GM12872 (cell line): ENCODE measurements around the gene PLBD2.

Source experiments
- TF ChIP-seq, protein P1 (sequence below): IDR thresholded peaks from 3 replicates; pipeline ENCODE4 v1.5.1; 2011; ENCODE audit warnings: low read depth, mild to moderate bottlenecking, low read length, moderate library complexity; ENCODE audit not compliant: insufficient read depth

The PLBD2 gene

GRCh38 chr12:113318900-113319628 is 39.3 kb upstream of the PLBD2 start:
- TF ChIP-seq, protein P1, sequence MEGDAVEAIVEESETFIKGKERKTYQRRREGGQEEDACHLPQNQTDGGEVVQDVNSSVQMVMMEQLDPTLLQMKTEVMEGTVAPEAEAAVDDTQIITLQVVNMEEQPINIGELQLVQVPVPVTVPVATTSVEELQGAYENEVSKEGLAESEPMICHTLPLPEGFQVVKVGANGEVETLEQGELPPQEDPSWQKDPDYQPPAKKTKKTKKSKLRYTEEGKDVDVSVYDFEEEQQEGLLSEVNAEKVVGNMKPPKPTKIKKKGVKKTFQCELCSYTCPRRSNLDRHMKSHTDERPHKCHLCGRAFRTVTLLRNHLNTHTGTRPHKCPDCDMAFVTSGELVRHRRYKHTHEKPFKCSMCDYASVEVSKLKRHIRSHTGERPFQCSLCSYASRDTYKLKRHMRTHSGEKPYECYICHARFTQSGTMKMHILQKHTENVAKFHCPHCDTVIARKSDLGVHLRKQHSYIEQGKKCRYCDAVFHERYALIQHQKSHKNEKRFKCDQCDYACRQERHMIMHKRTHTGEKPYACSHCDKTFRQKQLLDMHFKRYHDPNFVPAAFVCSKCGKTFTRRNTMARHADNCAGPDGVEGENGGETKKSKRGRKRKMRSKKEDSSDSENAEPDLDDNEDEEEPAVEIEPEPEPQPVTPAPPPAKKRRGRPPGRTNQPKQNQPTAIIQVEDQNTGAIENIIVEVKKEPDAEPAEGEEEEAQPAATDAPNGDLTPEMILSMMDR: no peak

- TF ChIP-seq, protein P1: no peak
Observed at GRCh38 chr12:113320401-113320800, 38.0 kb upstream of the PLBD2 start.

- TF ChIP-seq, protein P1: no peak
Observed at GRCh38 chr12:113322343-113322742, 36.0 kb upstream of the PLBD2 start.

DNA sequence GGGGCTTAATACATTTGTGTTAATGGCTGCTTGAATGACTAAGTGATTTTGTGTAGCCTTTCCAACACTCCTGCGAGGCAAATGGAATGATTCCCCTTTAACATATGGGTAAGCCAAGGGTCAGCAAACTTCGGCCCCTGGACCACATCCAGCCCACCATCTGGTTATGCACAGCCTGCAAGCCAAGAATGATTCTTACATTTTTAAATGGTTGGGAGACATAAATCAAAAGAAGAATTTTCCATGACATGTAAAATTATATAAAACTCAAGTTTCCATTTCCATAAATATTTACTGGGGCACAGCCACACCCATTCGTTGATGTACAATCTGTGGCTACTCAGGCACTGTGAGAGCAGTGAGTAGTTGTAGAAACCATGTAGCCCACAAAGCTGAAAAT is 32.5 kb upstream of the PLBD2 start:
- TF ChIP-seq, protein P1: no peak

DNA sequence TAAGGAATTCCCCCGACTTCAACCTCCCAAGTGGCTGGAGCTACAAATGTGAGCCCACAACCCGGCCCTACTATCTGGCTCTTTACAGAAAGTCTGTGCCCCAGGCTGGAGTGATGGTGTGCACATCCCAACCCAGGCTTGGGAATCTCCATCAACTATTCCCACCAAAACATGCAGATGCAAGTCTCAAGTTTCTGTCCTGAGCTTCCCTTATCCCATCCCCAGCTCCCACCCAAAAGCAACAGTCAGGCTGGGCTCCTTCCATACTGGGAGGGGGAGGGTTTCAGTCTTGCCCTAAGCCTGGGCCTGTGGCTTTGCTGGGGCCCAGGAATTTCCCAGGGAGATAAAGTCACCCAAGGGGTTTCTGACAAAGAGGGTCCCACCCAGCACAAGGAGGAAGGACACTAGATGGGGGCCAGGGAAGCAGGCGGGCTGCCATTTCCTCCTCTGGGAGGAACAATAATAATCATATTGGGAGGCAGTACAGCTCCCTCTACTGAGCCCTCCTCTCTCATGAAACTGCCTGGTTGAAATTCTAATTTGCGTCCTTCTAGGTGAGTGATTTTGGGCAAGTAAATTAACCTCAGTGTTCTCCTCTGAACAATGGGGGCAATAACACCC is 31.5 kb upstream of the PLBD2 start:
- TF ChIP-seq, protein P1: no peak

DNA sequence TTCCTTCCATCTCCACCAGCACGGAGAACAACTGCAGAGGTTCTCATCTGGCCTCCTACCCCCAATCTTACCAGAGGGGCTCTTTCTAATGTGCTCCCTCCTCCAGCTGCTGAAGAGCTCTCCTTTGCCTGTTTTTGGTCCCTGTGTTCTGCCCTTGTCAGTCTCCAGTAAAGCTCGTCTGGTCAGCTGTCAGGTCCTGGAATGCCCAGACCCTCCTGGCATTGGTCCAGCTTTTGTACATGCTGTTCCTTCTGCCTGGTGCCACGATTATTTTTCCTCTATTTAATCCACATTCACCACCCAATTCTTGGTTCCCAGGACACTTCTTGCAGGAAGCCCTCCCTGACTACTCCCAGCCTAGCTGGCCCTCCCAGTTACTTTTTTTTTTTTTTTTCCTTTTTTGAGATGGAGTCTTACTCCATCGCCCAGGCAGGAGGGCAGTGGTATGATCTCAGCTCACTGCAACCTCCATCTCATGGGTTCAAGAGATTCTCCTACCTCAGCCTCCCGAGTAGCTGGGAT is 30.0 kb upstream of the PLBD2 start:
- TF ChIP-seq, protein P1: no peak

DNA sequence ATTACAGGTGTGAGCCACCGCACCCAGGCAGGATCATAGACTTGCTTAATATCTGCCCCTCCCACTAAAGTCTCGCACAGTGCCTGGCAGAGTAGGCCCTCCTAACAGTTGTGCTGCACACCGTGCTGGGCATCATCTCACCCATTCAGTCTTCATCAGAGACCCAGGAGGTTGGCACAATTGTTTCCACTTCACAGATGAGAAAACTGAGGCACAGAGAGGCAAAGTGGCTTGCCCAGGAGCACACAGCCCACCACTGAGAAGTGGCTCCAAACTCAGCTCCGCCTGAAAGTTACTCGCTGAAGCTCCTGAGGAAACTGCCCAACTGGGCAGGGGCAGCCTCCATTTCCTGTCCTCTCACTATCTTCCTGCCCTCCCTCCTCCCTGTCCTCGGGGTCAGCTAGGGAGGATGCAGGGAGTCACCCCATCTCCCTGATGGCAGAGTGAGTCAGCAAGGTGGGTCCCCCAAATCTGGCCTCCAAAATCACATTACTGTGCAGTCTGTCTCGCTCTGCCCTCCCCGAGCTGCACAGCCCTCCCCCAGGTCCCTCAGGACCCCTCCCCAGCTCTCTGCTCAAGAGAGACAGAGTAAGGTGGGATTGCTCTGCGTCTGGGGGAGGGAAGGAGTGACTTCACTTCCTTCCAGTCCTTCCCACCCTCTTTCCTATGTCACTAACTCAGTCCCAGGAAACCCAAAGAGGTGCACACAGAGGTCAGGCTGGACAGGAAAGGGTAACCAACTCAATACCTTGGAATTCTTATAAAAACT is 29.2 kb upstream of the PLBD2 start:
- TF ChIP-seq, protein P1: no peak
